ENCODE data around the gene ELL2.
"Not testable (repeated sequence)": the region's sequence is repeated elsewhere in the genome, so short reads cannot be mapped to it uniquely, and the experiment has no call there.

Gene ELL2

GRCh38 chr5:95838001-95838520, 123.6 kb downstream of the ELL2 start:
- no peak for DNase-seq (ENCODE audit: low read depth)

- DNase-seq (ENCODE audit: low read depth), result no peak
Observed at GRCh38 chr5:95837492-95837891, 124.2 kb downstream of the ELL2 start.

- DNase-seq (ENCODE audit: low read depth), result not testable (repeated sequence)
Observed at GRCh38 chr5:95836971-95837370, 124.7 kb downstream of the ELL2 start.

GRCh38 chr5:95836544-95836943, 125.1 kb downstream of the ELL2 start:
- no peak for DNase-seq (ENCODE audit: low read depth)

GRCh38 chr5:95835682-95836385, 125.8 kb downstream of the ELL2 start:
- DNase-seq (ENCODE audit: low read depth), result no peak

Data from activated T-cell treated with anti-CD3 and anti-CD28 coated beads for 24 hours (primary cell).